DOHH2 (cell line): ENCODE results near the gene TTC27.

ENCODE experiments used
- H3F3A ChIP-seq: fragments of 200-600 bp; sonication (generic), shearing (Covaris generic); 2 replicates; pipeline ENCODE4 v1.6.0; 2016; ENCODE audit warnings: antibody characterized with exemption, mild to moderate bottlenecking; ENCODE audit not compliant: control insufficient read depth, insufficient read depth
- H3K27ac ChIP-seq: fragments of 200-600 bp; sonication (generic); 2 replicates; pipeline ENCODE4 v1.5.1; 2014; ENCODE audit warnings: low read depth, mild to moderate bottlenecking, low read length, moderate library complexity
- H3K27me3 ChIP-seq: fragments of 200-600 bp; sonication (generic); 2 replicates; pipeline ENCODE4 v1.6.1; 2014; ENCODE audit warnings: mild to moderate bottlenecking, low read length, mixed read lengths; ENCODE audit not compliant: control insufficient read depth
- H3K36me3 ChIP-seq: fragments of 200-600 bp; sonication (generic); 2 replicates; pipeline ENCODE4 v1.6.1; 2014; ENCODE audit warnings: mild to moderate bottlenecking, low read length, moderate library complexity, mixed read lengths; ENCODE audit not compliant: control insufficient read depth
- H3K4me1 ChIP-seq: fragments of 200-600 bp; sonication (generic); 2 replicates; pipeline ENCODE4 v1.6.1; 2014; ENCODE audit warnings: mild to moderate bottlenecking, low read length, mixed read lengths; ENCODE audit not compliant: control insufficient read depth
- H3K4me2 ChIP-seq: fragments of 200-600 bp; sonication (generic); 2 replicates; pipeline ENCODE4 v1.6.0; 2014; ENCODE audit warnings: mild to moderate bottlenecking, low read length, moderate library complexity
- H3K4me3 ChIP-seq: fragments of 200-600 bp; sonication (generic); 2 replicates; pipeline ENCODE4 v1.5.1; 2014; ENCODE audit warnings: mild to moderate bottlenecking, low read length, mixed read lengths
- H3K79me2 ChIP-seq: fragments of 200-600 bp; sonication (generic); 2 replicates; pipeline ENCODE4 v1.6.1; 2014; ENCODE audit warnings: mild to moderate bottlenecking, low read length, mixed read lengths; ENCODE audit not compliant: control insufficient read depth
- H3K9me2 ChIP-seq: fragments of 200-600 bp; sonication (generic); replicated peaks from 2 replicates; pipeline ENCODE4 v1.6.1; 2014; ENCODE audit warnings: mild to moderate bottlenecking, low read length, mixed read lengths; ENCODE audit not compliant: control insufficient read depth
- H3K9me3 ChIP-seq: fragments of 200-600 bp; sonication (generic); 2 replicates; pipeline ENCODE4 v1.6.1; 2014; ENCODE audit warnings: antibody characterized with exemption, low read length, mixed read lengths; ENCODE audit not compliant: control insufficient read depth, insufficient read depth
- H4K20me1 ChIP-seq: fragments of 200-600 bp; sonication (generic); 2 replicates; pipeline ENCODE4 v1.6.0; 2014; ENCODE audit warnings: low read depth, mild to moderate bottlenecking, antibody characterized with exemption, low read length, moderate library complexity; ENCODE audit not compliant: control insufficient read depth, insufficient read depth
- CTCF ChIP-seq: fragments of 200-600 bp; sonication (generic); IDR thresholded peaks from one replicate; pipeline ENCODE4 v1.5.1; 2014; ENCODE audit warnings: antibody characterized with exemption, mild to moderate bottlenecking, low read depth, low read length; ENCODE audit not compliant: poor library complexity, severe bottlenecking
- EZH2phosphoT487 ChIP-seq: fragments of 200-600 bp; sonication (generic); IDR thresholded peaks from 2 replicates; pipeline ENCODE4 v1.6.1; 2017; ENCODE audit warnings: borderline replicate concordance, mild to moderate bottlenecking, antibody characterized with exemption, low read length, moderate library complexity, mixed read lengths

TTC27 gene

GRCh38 chr2:32706815-32707579 is 79.1 kb downstream of the TTC27 start:
- Histone ChIP-seq H3K4me2 (no peak overlapping the region), H3F3A (no peaks in the 10 kb centered on the region), H3K27me3 (no peaks in the 10 kb centered on the region), H3K27ac (no peak overlapping the region), H4K20me1 (no peaks in the 10 kb centered on the region), H3K4me3 (no peak overlapping the region), H3K9me2 (no peaks in the 10 kb centered on the region), H3K36me3 (peaks cover 13% of the 10 kb centered on the region), H3K9me3 (no peaks in the 10 kb centered on the region), H3K79me2 (no peaks in the 10 kb centered on the region), H3K4me1 (no peaks in the 10 kb centered on the region)
- TF ChIP-seq EZH2phosphoT487 (no peak), CTCF (no peak)

- no peaks in the 10 kb centered on the region for H3K27me3 ChIP-seq
- TF ChIP-seq CTCF (no peak), EZH2phosphoT487 (no peak)
- H3K79me2 ChIP-seq: no peaks in the 10 kb centered on the region
- H4K20me1 ChIP-seq: no peaks in the 10 kb centered on the region
- no peaks in the 10 kb centered on the region for H3K9me2 ChIP-seq
- no peaks in the 10 kb centered on the region for H3K9me3 ChIP-seq
- H3K4me2 ChIP-seq: no peak overlapping the region
- H3F3A ChIP-seq: no peaks in the 10 kb centered on the region
- H3K36me3 ChIP-seq: 0 out of 2 replicates have a peak, but pooled peaks cover 7% of the 10 kb centered on the region
- H3K27ac ChIP-seq: no peak overlapping the region
- H3K4me3 ChIP-seq: no peak overlapping the region
- no peaks in the 10 kb centered on the region for H3K4me1 ChIP-seq
Measured at GRCh38 chr2:32711219-32711618, 83.4 kb downstream of the TTC27 start.

GRCh38 chr2:32711908-32712501 is 84.2 kb downstream of the TTC27 start:
- Histone ChIP-seq H3K27me3 (no peaks in the 10 kb centered on the region), H3K27ac (no peak overlapping the region), H3K79me2 (no peaks in the 10 kb centered on the region), H3K9me3 (no peaks in the 10 kb centered on the region), H4K20me1 (no peaks in the 10 kb centered on the region), H3K9me2 (no peaks in the 10 kb centered on the region), H3K36me3 (0 out of 2 replicates have a peak, but pooled peaks cover 4% of the 10 kb centered on the region), H3K4me1 (no peaks in the 10 kb centered on the region), H3K4me2 (no peak overlapping the region), H3K4me3 (no peak overlapping the region), H3F3A (no peaks in the 10 kb centered on the region)
- TF ChIP-seq CTCF: no peak
- TF ChIP-seq EZH2phosphoT487: no peak
